Neural crest cell (in vitro differentiated cells): ENCODE measurements around the gene DHDH. TPM values are rescaled to one million over a fixed set of nuclear protein-coding genes. Genes with fewer than 3 reads are reported as not detected.
A peak's percentile ranks its signal among the peaks of the same experiment; 100 is the strongest.
"Not testable (repeated sequence)": the region's sequence is repeated elsewhere in the genome, so short reads cannot be mapped to it uniquely, and the experiment has no call there.

Source experiments
- DNase-seq: peaks from one replicate; pipeline ENCODE4 v3.0.0; 2021; ENCODE audit warnings: low read depth, mixed read lengths, low spot score
- H3K27ac Mint-ChIP-seq: one replicate; pipeline ENCODE4 v1.8.0; 2021; ENCODE audit warnings: mild to moderate bottlenecking, mixed read lengths; ENCODE audit not compliant: unreplicated experiment
- H3K27me3 Mint-ChIP-seq: 2 replicates; pipeline ENCODE4 v1.8.0; 2021; ENCODE audit warnings: low read depth, mild to moderate bottlenecking, mixed read lengths
- H3K36me3 Mint-ChIP-seq: 2 replicates; pipeline ENCODE4 v1.8.0; 2021; ENCODE audit warnings: low read depth, mild to moderate bottlenecking, mixed read lengths
- H3K4me1 Mint-ChIP-seq: 2 replicates; pipeline ENCODE4 v1.8.0; 2021; ENCODE audit warnings: mixed read lengths
- H3K4me3 Mint-ChIP-seq: one replicate; pipeline ENCODE4 v1.8.0; 2021; ENCODE audit warnings: mild to moderate bottlenecking, mixed read lengths
- H3K9me3 Mint-ChIP-seq: 2 replicates; pipeline ENCODE4 v1.8.0; 2021; ENCODE audit warnings: mixed read lengths
- CTCF ChIP-seq: fragments of 200-600 bp; sonication (generic); conservative IDR thresholded peaks from 2 replicates; pipeline ENCODE4 v1.5.0; 2021; ENCODE audit warnings: antibody characterized with exemption, mild to moderate bottlenecking
- total RNA-seq: library from RNA; stranded (reverse); gene quantifications from 2 replicates; pipeline ENCODE4 v1.2.1, GENCODE V29; 2021

DHDH gene
- total RNA-seq, 1 donor from 2014 or later, result 0.47 TPM

GRCh38 chr19:48896191-48896720, 37.2 kb upstream of the DHDH start:
- Mint-ChIP-seq H3K27ac (no peak overlapping the region), H3K36me3 (no peaks in the 10 kb centered on the region), H3K9me3 (no peaks in the 10 kb centered on the region), H3K4me3 (no peak overlapping the region), H3K4me1 (peaks cover 18% of the 10 kb centered on the region), H3K27me3 (no peaks in the 10 kb centered on the region)
- TF ChIP-seq CTCF, result no peak
- DNase-seq, result peak; percentile 30

GRCh38 chr19:48897181-48897580, 36.3 kb upstream of the DHDH start:
- Mint-ChIP-seq H3K4me3 (no peak overlapping the region), H3K27ac (no peak overlapping the region), H3K4me1 (peaks cover 19% of the 10 kb centered on the region), H3K27me3 (no peaks in the 10 kb centered on the region), H3K9me3 (no peaks in the 10 kb centered on the region), H3K36me3 (no peaks in the 10 kb centered on the region)
- no peak for DNase-seq
- TF ChIP-seq CTCF, result no peak

- H3K27ac Mint-ChIP-seq, result peak overlapping the region; percentile 96
- H3K4me1 Mint-ChIP-seq, result peaks cover 23% of the 10 kb centered on the region
- H3K4me3 Mint-ChIP-seq, result peak overlapping the region; percentile 92
- not testable (repeated sequence) for H3K9me3 Mint-ChIP-seq, H3K27me3 Mint-ChIP-seq, H3K36me3 Mint-ChIP-seq, DNase-seq
Measured at GRCh38 chr19:48899386-48899749, 34.1 kb upstream of the DHDH start.

- Mint-ChIP-seq H3K27ac (peak within 1 kb of the TSS; percentile 96), H3K36me3 (peaks cover 6% of the 10 kb centered on the region), H3K27me3 (no peaks in the 10 kb centered on the region), H3K9me3 (no peaks in the 10 kb centered on the region), H3K4me1 (peaks cover 23% of the 10 kb centered on the region), H3K4me3 (peak within 1 kb of the TSS; percentile 92)
- TF ChIP-seq CTCF, result peak; percentile 42
- DNase-seq, result peak; percentile 99
Measured at GRCh38 chr19:48899781-48900476, 33.6 kb upstream of the DHDH start, which contains the start of gene NUCB1. Gene NUCB1, plus strand, starts transcription at chr19:48900312. Its CDS starts 485 bp downstream, at chr19:48900797.

GRCh38 chr19:48900477-48901406, 32.8 kb upstream of the DHDH start:
- H3K27ac Mint-ChIP-seq, result peak overlapping the region; percentile 93
- H3K27me3 Mint-ChIP-seq, result no peaks in the 10 kb centered on the region
- DNase-seq, result no peak
- H3K9me3 Mint-ChIP-seq, result no peaks in the 10 kb centered on the region
- peaks cover 9% of the 10 kb centered on the region for H3K36me3 Mint-ChIP-seq
- TF ChIP-seq CTCF, result no peak
- H3K4me1 Mint-ChIP-seq, result peaks cover 23% of the 10 kb centered on the region
- H3K4me3 Mint-ChIP-seq, result peak overlapping the region; percentile 92

GRCh38 chr19:48902291-48902690, 31.2 kb upstream of the DHDH start:
- H3K9me3 Mint-ChIP-seq, result not testable (repeated sequence)

GRCh38 chr19:48903788-48904187, 29.7 kb upstream of the DHDH start:
- H3K27me3 Mint-ChIP-seq, H3K27ac Mint-ChIP-seq, H3K9me3 Mint-ChIP-seq: not testable (repeated sequence)

More at GRCh38 chr19:48902291-48902690, 31.2 kb upstream of the DHDH start:
- Mint-ChIP-seq H3K36me3 (peaks cover 11% of the 10 kb centered on the region), H3K4me1 (peaks cover 23% of the 10 kb centered on the region), H3K4me3 (peak overlapping the region; percentile 29)
- not testable (repeated sequence) for H3K27me3 Mint-ChIP-seq, DNase-seq, H3K27ac Mint-ChIP-seq

More at GRCh38 chr19:48903788-48904187, 29.7 kb upstream of the DHDH start:
- not testable (repeated sequence) for DNase-seq, H3K4me3 Mint-ChIP-seq
- H3K36me3 Mint-ChIP-seq, result peaks cover 11% of the 10 kb centered on the region
- peaks cover 23% of the 10 kb centered on the region for H3K4me1 Mint-ChIP-seq
